ENCODE results near the gene ARHGEF2.

DNA sequence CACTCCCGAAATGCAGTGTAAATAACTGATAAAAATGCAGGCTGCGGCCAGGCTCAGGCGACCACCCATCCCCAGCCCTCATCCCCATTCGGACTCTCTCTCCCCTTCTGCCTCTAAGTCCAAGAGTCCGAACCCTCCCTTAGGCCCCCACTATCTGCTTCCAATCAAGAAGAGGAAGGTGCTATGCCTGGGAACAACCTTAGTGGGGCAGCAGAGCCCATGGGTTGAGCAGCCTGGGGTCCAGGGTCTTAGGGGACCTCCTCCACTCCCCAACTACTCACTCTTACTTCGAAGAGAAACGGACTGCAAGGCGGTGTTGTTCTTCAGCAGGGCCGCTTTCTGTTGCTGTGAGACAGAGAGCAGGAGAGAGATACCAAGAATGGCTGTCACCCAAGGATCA, 12.2 kb downstream of the ARHGEF2 start:
- TF ChIP-seq, protein P1, sequence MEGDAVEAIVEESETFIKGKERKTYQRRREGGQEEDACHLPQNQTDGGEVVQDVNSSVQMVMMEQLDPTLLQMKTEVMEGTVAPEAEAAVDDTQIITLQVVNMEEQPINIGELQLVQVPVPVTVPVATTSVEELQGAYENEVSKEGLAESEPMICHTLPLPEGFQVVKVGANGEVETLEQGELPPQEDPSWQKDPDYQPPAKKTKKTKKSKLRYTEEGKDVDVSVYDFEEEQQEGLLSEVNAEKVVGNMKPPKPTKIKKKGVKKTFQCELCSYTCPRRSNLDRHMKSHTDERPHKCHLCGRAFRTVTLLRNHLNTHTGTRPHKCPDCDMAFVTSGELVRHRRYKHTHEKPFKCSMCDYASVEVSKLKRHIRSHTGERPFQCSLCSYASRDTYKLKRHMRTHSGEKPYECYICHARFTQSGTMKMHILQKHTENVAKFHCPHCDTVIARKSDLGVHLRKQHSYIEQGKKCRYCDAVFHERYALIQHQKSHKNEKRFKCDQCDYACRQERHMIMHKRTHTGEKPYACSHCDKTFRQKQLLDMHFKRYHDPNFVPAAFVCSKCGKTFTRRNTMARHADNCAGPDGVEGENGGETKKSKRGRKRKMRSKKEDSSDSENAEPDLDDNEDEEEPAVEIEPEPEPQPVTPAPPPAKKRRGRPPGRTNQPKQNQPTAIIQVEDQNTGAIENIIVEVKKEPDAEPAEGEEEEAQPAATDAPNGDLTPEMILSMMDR (IDR thresholded peaks at IDR 0.05), result no peak
- no peak for TF ChIP-seq POLR2A (IDR thresholded peaks at IDR 0.05)

Measured in thyroid gland (tissue), 4 donors.